Measurements from ENCODE around the gene CSF3R. TPM values are rescaled to one million over a fixed set of nuclear protein-coding genes. Genes with fewer than 3 reads are reported as not detected.

The CSF3R gene
- total and polyA plus RNA-seq, 2 experiments from 2014 or later: not detected

DNA sequence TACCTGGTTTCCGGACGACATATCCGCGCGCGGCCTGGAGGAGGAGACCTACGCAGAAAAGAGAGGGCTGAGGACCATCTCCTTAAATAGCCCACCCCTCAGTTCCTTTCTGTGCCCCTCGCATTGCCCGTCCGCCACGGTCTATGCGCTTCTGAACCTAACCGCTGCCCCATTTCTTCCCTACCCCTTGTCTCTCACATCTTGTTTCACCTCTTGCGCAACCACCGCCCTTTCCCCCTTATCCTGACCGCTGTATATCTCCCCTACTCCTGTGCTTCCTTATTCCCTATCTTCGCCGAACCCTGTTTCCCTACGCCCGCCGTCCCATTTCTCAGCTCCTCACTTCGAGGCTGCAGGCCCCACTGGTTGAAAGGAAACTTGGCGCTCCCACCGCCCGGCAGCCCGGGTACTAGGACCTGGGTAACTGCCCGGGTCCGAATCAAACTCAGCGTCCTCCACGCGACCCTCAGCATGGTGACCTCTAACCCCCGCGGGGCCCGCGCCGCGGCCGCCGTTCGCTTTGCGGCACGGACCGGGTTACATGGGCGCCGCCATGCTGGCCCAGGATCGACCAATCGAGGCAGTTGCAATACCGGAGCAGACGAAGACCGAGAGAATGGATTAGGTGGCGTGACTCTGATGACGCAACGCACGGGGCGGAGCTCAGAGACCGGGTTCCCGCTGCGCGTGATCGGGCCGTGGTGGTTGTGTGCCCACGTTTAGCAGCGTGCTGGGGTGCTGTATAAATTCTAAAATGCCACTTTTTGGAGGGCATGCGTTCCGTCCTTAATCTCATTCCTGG lies 18.7 kb downstream of the CSF3R start, which contains the start of gene MRPS15:
TSS of gene MRPS15 (minus strand) at position 582 of the 802 bp plus-strand sequence. CDS start at position 473, 109 bp downstream.
- peaks cover 44% of the 10 kb centered on the region for H3K27me3 ChIP-seq (ENCODE audit: insufficient read depth)
- peak within 1 kb of the TSS; percentile 96 for H3K27ac ChIP-seq (ENCODE audit: low read depth)
- H3K27me3 Mint-ChIP-seq (ENCODE audit: insufficient read depth, low read depth, poor library complexity): peaks cover 41% of the 10 kb centered on the region
- TF ChIP-seq JUNB (IDR thresholded peaks at IDR 0.05; ENCODE audit: unreplicated experiment) (no peak), CREB1 (CRISPR knock-in tag; IDR thresholded peaks at IDR 0.05; ENCODE audit: low read depth) (peak; percentile 95), POLR2AphosphoS5 (IDR thresholded peaks at IDR 0.05; ENCODE audit: low read depth) (peak; percentile 87), ZNF331 (CRISPR knock-in tag; IDR thresholded peaks at IDR 0.05; ENCODE audit: low read depth) (no peak), EZH2 (IDR thresholded peaks at IDR 0.05; ENCODE audit: low read depth, unreplicated experiment) (no peak), ETS1 (IDR thresholded peaks at IDR 0.05) (peak; percentile 97)
- TF ChIP-seq, protein P1, sequence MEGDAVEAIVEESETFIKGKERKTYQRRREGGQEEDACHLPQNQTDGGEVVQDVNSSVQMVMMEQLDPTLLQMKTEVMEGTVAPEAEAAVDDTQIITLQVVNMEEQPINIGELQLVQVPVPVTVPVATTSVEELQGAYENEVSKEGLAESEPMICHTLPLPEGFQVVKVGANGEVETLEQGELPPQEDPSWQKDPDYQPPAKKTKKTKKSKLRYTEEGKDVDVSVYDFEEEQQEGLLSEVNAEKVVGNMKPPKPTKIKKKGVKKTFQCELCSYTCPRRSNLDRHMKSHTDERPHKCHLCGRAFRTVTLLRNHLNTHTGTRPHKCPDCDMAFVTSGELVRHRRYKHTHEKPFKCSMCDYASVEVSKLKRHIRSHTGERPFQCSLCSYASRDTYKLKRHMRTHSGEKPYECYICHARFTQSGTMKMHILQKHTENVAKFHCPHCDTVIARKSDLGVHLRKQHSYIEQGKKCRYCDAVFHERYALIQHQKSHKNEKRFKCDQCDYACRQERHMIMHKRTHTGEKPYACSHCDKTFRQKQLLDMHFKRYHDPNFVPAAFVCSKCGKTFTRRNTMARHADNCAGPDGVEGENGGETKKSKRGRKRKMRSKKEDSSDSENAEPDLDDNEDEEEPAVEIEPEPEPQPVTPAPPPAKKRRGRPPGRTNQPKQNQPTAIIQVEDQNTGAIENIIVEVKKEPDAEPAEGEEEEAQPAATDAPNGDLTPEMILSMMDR (conservative IDR thresholded peaks at IDR 0.05; ENCODE audit: low read depth in 2 of 2): no peak
- H3K79me2 ChIP-seq (replicated peaks; ENCODE audit: insufficient read depth): peaks cover 7% of the 10 kb centered on the region; the same call in 1 of the 2 replicates
- peak within 1 kb of the TSS; percentile 99 for H3K4me3 ChIP-seq
- H3K27ac Mint-ChIP-seq: peak within 1 kb of the TSS; percentile 98
- peak; percentile 97 for DNase-seq (ENCODE audit: low spot score)
- H3F3A ChIP-seq (replicated peaks; ENCODE audit: low read depth): peaks cover 5% of the 10 kb centered on the region
- ATAC-seq: peak; percentile 87
- peak within 1 kb of the TSS; percentile 75 for H3K4me2 ChIP-seq
- peaks cover 23% of the 10 kb centered on the region for H3K4me1 Mint-ChIP-seq
- peak within 1 kb of the TSS; percentile 97 for H3K4me3 Mint-ChIP-seq
- peaks cover 38% of the 10 kb centered on the region for H3K36me3 Mint-ChIP-seq (ENCODE audit: low read depth)
- H3K36me3 ChIP-seq (ENCODE audit: insufficient read depth): peaks cover 12% of the 10 kb centered on the region; the same call in 1 of the 2 replicates
- 0 out of 2 replicates have a peak, but pooled peaks cover 5% of the 10 kb centered on the region for H4K20me1 ChIP-seq (replicated peaks; ENCODE audit: insufficient read depth)
- no peaks in the 10 kb centered on the region for H3K9me3 Mint-ChIP-seq
- no peaks in the 10 kb centered on the region for H3K9me2 ChIP-seq (ENCODE audit: insufficient read depth)
- peak within 1 kb of the TSS; percentile 90 for H2AFZ ChIP-seq
- H3K4me1 ChIP-seq (ENCODE audit: insufficient read depth): peaks cover 12% of the 10 kb centered on the region; the same call in 1 of the 2 replicates

GRCh38 chr1:36463463-36463802 lies 19.3 kb downstream of the CSF3R start:
- peak; percentile 30 for ATAC-seq
- peaks cover 44% of the 10 kb centered on the region for H3K36me3 Mint-ChIP-seq (ENCODE audit: low read depth)
- TF ChIP-seq JUNB (IDR thresholded peaks at IDR 0.05; ENCODE audit: unreplicated experiment) (no peak), REST (IDR thresholded peaks at IDR 0.05; ENCODE audit: unreplicated experiment) (no peak), ZNF331 (CRISPR knock-in tag; IDR thresholded peaks at IDR 0.05; ENCODE audit: low read depth) (no peak), POLR2AphosphoS5 (IDR thresholded peaks at IDR 0.05; ENCODE audit: low read depth) (no peak), NANOG (IDR thresholded peaks at IDR 0.05; ENCODE audit: borderline replicate concordance) (no peak), STAT1 (IDR thresholded peaks at IDR 0.05; ENCODE audit: unreplicated experiment) (no peak), ETS1 (IDR thresholded peaks at IDR 0.05) (no peak)

More at GRCh38 chr1:36463463-36463802, 19.3 kb downstream of the CSF3R start:
- H3K4me3 Mint-ChIP-seq: peak overlapping the region; percentile 97
- Histone ChIP-seq H3K27ac (ENCODE audit: low read depth) (peak overlapping the region; percentile 96), H3K9me2 (ENCODE audit: insufficient read depth) (no peaks in the 10 kb centered on the region), H3K4me3 (peak overlapping the region; percentile 99), H3K79me2 (replicated peaks; ENCODE audit: insufficient read depth) (peaks cover 7% of the 10 kb centered on the region; the same call in 1 of the 2 replicates), H3K4me1 (ENCODE audit: insufficient read depth) (peaks cover 12% of the 10 kb centered on the region; the same call in 1 of the 2 replicates), H3K36me3 (ENCODE audit: insufficient read depth) (peaks cover 12% of the 10 kb centered on the region; the same call in 1 of the 2 replicates), H3K4me2 (peak overlapping the region; percentile 75), H2AFZ (peak overlapping the region; percentile 90; the same call in 1 of the 2 replicates), H3F3A (replicated peaks; ENCODE audit: low read depth) (peaks cover 5% of the 10 kb centered on the region), H3K27me3 (ENCODE audit: insufficient read depth) (peaks cover 38% of the 10 kb centered on the region), H4K20me1 (replicated peaks; ENCODE audit: insufficient read depth) (0 out of 2 replicates have a peak, but pooled peaks cover 5% of the 10 kb centered on the region)
- DNase-seq (ENCODE audit: low spot score): no peak
- H3K27ac Mint-ChIP-seq: peak overlapping the region; percentile 98
- H3K4me1 Mint-ChIP-seq: peaks cover 23% of the 10 kb centered on the region
- peaks cover 41% of the 10 kb centered on the region for H3K27me3 Mint-ChIP-seq (ENCODE audit: insufficient read depth, low read depth, poor library complexity)
- H3K9me3 Mint-ChIP-seq: no peaks in the 10 kb centered on the region
